Mesenchymal stem cell (in vitro differentiated cells and primary cell): ENCODE measurements around the gene PLEKHG5.

Experiments
- DNase-seq: peaks from one replicate; pipeline ENCODE4 v3.0.0-alpha.2; 2013
- H2AFZ ChIP-seq: one replicate; pipeline ENCODE4 v1.6.1; 2013; ENCODE audit warnings: low read depth, mild to moderate bottlenecking, control low read depth, inconsistent platforms, low read length, moderate library complexity
- H2AK5ac ChIP-seq: 2 replicates; pipeline ENCODE4 v1.6.1; 2013; ENCODE audit warnings: low read length, moderate library complexity, mild to moderate bottlenecking, inconsistent platforms; ENCODE audit not compliant: severe bottlenecking
- H2BK120ac ChIP-seq: one replicate; pipeline ENCODE4 v1.6.1; 2013; ENCODE audit warnings: low read depth, mild to moderate bottlenecking, inconsistent platforms, low read length, moderate library complexity
- H2BK12ac ChIP-seq, 2 experiments: one replicate each; pipeline ENCODE4 v1.6.1; 2013; ENCODE audit warnings: inconsistent platforms in 2 of 2, low read length in 2 of 2, mild to moderate bottlenecking in 2 of 2, moderate library complexity in 2 of 2, control low read depth in 1 of 2
- H2BK15ac ChIP-seq: one replicate; pipeline ENCODE4 v1.6.1; 2013; ENCODE audit warnings: mild to moderate bottlenecking, low read depth, inconsistent platforms; ENCODE audit not compliant: poor library complexity, severe bottlenecking
- H2BK5ac ChIP-seq: 2 replicates; pipeline ENCODE4 v1.6.1; 2013; ENCODE audit warnings: low read depth, mild to moderate bottlenecking, low read length, control low read depth, inconsistent platforms; ENCODE audit not compliant: poor library complexity, severe bottlenecking
- H3K14ac ChIP-seq, 2 experiments: one replicate each; pipeline ENCODE4 v1.6.1; 2013; ENCODE audit warnings: inconsistent platforms in 2 of 2, low read length in 2 of 2, control low read depth in 1 of 2, mild to moderate bottlenecking in 1 of 2, moderate library complexity in 1 of 2
- H3K18ac ChIP-seq, 2 experiments: one replicate each; pipeline ENCODE4 v1.6.1; 2013; ENCODE audit warnings: inconsistent platforms in 2 of 2, low read length in 2 of 2, control low read depth in 1 of 2, low read depth in 1 of 2, mild to moderate bottlenecking in 1 of 2
- H3K23ac ChIP-seq, 2 experiments: one replicate each; pipeline ENCODE4 v1.6.1; 2013; ENCODE audit warnings: inconsistent platforms in 2 of 2, low read length in 2 of 2, mild to moderate bottlenecking in 2 of 2, moderate library complexity in 2 of 2, control low read depth in 1 of 2
- H3K27ac ChIP-seq: 2 replicates; pipeline ENCODE4 v1.5.1; 2013; ENCODE audit warnings: mild to moderate bottlenecking, moderate library complexity, low read length, control low read depth, inconsistent platforms; ENCODE audit not compliant: poor library complexity, severe bottlenecking
- H3K27me3 ChIP-seq, 2 experiments: 2 replicates each; pipeline versions ENCODE4 v1.6.1 to v1.7.0; 2013; ENCODE audit warnings: low read length in 2 of 2, mild to moderate bottlenecking in 2 of 2, moderate library complexity in 2 of 2, control low read depth in 1 of 2, inconsistent platforms in 1 of 2; ENCODE audit not compliant: control insufficient read depth in 1 of 2, insufficient read depth in 1 of 2
- H3K36me3 ChIP-seq, 2 experiments: 2 replicates each; pipeline versions ENCODE4 v1.6.1 to v1.7.0; 2013; ENCODE audit warnings: low read length in 2 of 2, control low read depth in 1 of 2, inconsistent platforms in 1 of 2, low read depth in 1 of 2, mild to moderate bottlenecking in 1 of 2; ENCODE audit not compliant: insufficient read depth in 2 of 2, control insufficient read depth in 1 of 2
- H3K4ac ChIP-seq, 2 experiments: one replicate each; pipeline ENCODE4 v1.6.1; 2013; ENCODE audit warnings: inconsistent platforms in 2 of 2, low read length in 2 of 2, mild to moderate bottlenecking in 2 of 2, moderate library complexity in 2 of 2, control low read depth in 1 of 2, low read depth in 1 of 2
- H3K4me1 ChIP-seq: 2 replicates; pipeline ENCODE4 v1.6.1; 2013; ENCODE audit warnings: low read depth, low read length, control low read depth; ENCODE audit not compliant: control insufficient read depth, insufficient read depth
- H3K4me2 ChIP-seq: 2 replicates; pipeline ENCODE4 v1.6.1; 2013; ENCODE audit warnings: low read length, mild to moderate bottlenecking, inconsistent platforms; ENCODE audit not compliant: poor library complexity, severe bottlenecking
- H3K4me3 ChIP-seq, 2 experiments: 2 replicates each; pipeline versions ENCODE4 v1.5.1 to v1.7.0; 2013; ENCODE audit warnings: low read length in 2 of 2, mild to moderate bottlenecking in 2 of 2, control low read depth in 1 of 2, low read depth in 1 of 2; ENCODE audit not compliant: insufficient read depth in 1 of 2
- H3K79me1 ChIP-seq: replicated peaks from 2 replicates; pipeline ENCODE4 v1.6.1; 2013; ENCODE audit warnings: mild to moderate bottlenecking, control low read depth, low read length, inconsistent platforms; ENCODE audit not compliant: poor library complexity, severe bottlenecking
- H3K9ac ChIP-seq: 2 replicates; pipeline ENCODE4 v1.7.0; 2013; ENCODE audit warnings: mild to moderate bottlenecking, low read length, moderate library complexity
- H3K9me3 ChIP-seq: 2 replicates; pipeline ENCODE4 v1.7.0; 2013; ENCODE audit warnings: mild to moderate bottlenecking, low read length; ENCODE audit not compliant: control insufficient read depth
- H4K8ac ChIP-seq: one replicate; pipeline ENCODE4 v1.6.1; 2013; ENCODE audit warnings: inconsistent platforms, mild to moderate bottlenecking, low read length, moderate library complexity
- H4K91ac ChIP-seq: one replicate; pipeline ENCODE4 v1.6.1; 2013; ENCODE audit warnings: mild to moderate bottlenecking, low read length, inconsistent platforms
- WGBS: methylation state at CpG from one replicate; pipeline ENCODE4 v1.1.7; 2013; ENCODE audit warnings: mixed read lengths; 5-methylcytosine and 5-hydroxymethylcytosine counted together

PLEKHG5 gene

DNA sequence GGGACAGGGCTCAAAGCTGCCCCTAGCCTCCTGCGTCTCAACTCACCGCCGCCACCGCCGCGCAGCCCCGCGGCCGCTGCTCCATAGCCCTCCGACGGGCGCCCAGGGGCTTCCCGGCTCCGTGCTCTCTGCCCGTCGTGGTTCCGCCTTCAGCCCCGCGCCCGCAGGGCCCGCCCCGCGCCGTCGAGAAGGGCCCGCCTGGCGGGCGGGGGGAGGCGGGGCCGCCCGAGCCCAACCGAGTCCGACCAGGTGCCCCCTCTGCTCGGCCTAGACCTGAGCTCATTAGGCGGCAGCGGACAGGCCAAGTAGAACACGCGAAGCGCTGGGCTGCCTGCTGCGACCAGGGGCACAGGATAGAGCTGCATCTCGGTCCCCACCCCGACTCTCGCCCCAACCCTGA, 25.4 kb downstream of the PLEKHG5 start, which contains the start of gene TNFRSF25:
Gene TNFRSF25 (minus strand): TSS at position 151 of the 400 bp plus-strand sequence. CDS start 66 bp downstream, at position 85.
- DNase-seq, result no peak
- Histone ChIP-seq H3K4ac (no peak within 1 kb of the TSS), H3K14ac (no peak within 1 kb of the TSS), H3K27me3 (peaks cover 0 to 19% of the 10 kb centered on the region in 2 experiments), H3K9me3 (no peaks in the 10 kb centered on the region), H3K27ac (no peak within 1 kb of the TSS), H3K9ac (no peak within 1 kb of the TSS), H2BK5ac (no peak within 1 kb of the TSS), H3K4me2 (no peak within 1 kb of the TSS), H2BK15ac (no peak within 1 kb of the TSS), H3K4me3 (no peak within 1 kb of the TSS), H3K79me1 (no peaks in the 10 kb centered on the region), H2BK120ac (no peak within 1 kb of the TSS), H3K18ac (no peak within 1 kb of the TSS), H2BK12ac (no peak within 1 kb of the TSS), H2AFZ (no peak within 1 kb of the TSS), H3K4me1 (peaks cover 2% of the 10 kb centered on the region), H4K8ac (no peak within 1 kb of the TSS), H2AK5ac (no peak within 1 kb of the TSS), H3K36me3 (peaks cover 38 to 89% of the 10 kb centered on the region in 2 experiments), H3K23ac (no peak within 1 kb of the TSS), H4K91ac (no peak within 1 kb of the TSS)
- WGBS, result 21% methylated on average over 43 of the region's 43 CpGs

DNA sequence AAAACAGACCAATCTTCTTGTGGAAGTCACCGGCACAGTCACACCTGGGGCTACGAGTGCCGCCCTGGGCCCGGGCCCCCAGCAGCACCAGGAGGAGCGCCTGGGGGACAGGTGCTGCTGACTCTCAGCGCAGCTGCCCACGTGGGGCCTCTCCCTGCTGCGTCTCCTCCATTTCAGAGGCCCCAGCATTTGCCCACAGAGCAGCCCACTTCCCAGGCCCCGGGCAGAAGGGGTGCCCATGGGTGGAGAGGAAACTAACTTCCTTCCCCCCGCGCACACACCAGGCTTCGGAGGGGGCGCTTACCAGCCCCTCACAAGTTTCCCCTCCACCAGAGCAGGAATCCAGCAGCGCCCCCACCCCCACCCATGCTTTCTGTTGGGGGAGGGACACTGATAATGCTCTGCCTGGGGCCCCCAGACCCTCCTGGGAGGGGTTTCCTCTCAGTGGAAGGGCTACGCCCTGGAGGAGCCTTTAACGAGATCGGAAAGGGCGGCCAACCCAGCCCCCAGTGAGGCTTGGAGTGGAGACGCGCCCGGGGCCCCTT, 25.9 kb downstream of the PLEKHG5 start:
- Histone ChIP-seq H3K36me3 (peaks cover 38 to 89% of the 10 kb centered on the region in 2 experiments), H3K79me1 (no peaks in the 10 kb centered on the region), H3K27ac (no peak overlapping the region), H3K23ac (no peak overlapping the region), H2AK5ac (no peak overlapping the region), H2BK12ac (no peak overlapping the region), H3K4me1 (peaks cover 2% of the 10 kb centered on the region), H3K4me2 (no peak overlapping the region), H3K9me3 (no peaks in the 10 kb centered on the region), H4K8ac (no peak overlapping the region), H2AFZ (no peak overlapping the region), H2BK5ac (no peak overlapping the region), H2BK15ac (no peak overlapping the region), H3K4me3 (no peak overlapping the region), H3K9ac (no peak overlapping the region), H3K27me3 (peaks cover 0 to 24% of the 10 kb centered on the region in 2 experiments), H3K14ac (no peak overlapping the region), H4K91ac (no peak overlapping the region), H3K18ac (no peak overlapping the region), H2BK120ac (no peak overlapping the region), H3K4ac (no peak overlapping the region)
- WGBS, result 73% methylated on average over 17 of the region's 21 CpGs
- no peak for DNase-seq

DNA sequence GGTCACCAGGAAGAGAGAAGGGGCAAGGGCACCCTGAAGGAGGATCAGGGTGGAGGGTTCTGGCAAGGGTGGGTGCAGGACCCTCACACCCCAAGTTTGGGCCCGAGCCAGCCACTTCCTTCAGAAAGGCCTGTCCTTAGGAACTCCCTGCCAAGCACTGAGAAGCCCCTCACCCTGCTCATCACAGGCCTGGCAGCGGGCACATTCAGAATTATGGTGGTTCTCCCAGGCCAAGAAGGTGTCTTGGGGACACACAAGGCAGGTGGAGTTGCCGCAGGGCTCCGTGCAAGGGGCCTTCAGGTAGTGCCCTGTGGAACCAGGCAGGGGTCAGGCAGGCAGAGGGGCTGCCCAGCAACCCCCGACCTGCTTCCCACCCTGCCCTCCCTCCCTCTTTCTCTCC, 26.6 kb downstream of the PLEKHG5 start:
- H2AFZ ChIP-seq, result no peak overlapping the region
- H3K79me1 ChIP-seq, result no peaks in the 10 kb centered on the region
- H3K27ac ChIP-seq, result no peak overlapping the region
- no peak overlapping the region for H3K23ac ChIP-seq
- peaks cover 3% of the 10 kb centered on the region for H3K4me1 ChIP-seq
- no peak for DNase-seq
- H3K9me3 ChIP-seq, result no peaks in the 10 kb centered on the region
- no peak overlapping the region for H4K8ac ChIP-seq
- no peak overlapping the region for H4K91ac ChIP-seq
- H3K9ac ChIP-seq, result no peak overlapping the region
- H2BK5ac ChIP-seq, result no peak overlapping the region
- no peak overlapping the region for H3K14ac ChIP-seq
- H3K36me3 ChIP-seq, result peaks cover 31 to 84% of the 10 kb centered on the region in 2 experiments
- no peak overlapping the region for H3K4me3 ChIP-seq
- H3K18ac ChIP-seq, result no peak overlapping the region
- no peak overlapping the region for H2BK15ac ChIP-seq
- H2BK120ac ChIP-seq, result no peak overlapping the region
- H2AK5ac ChIP-seq, result no peak overlapping the region
- H3K4me2 ChIP-seq, result no peak overlapping the region
- peaks cover 0 to 28% of the 10 kb centered on the region in 2 experiments for H3K27me3 ChIP-seq
- 95% methylated on average over 5 of the region's 5 CpGs for WGBS
- H3K4ac ChIP-seq, result no peak overlapping the region
- no peak overlapping the region for H2BK12ac ChIP-seq

DNA sequence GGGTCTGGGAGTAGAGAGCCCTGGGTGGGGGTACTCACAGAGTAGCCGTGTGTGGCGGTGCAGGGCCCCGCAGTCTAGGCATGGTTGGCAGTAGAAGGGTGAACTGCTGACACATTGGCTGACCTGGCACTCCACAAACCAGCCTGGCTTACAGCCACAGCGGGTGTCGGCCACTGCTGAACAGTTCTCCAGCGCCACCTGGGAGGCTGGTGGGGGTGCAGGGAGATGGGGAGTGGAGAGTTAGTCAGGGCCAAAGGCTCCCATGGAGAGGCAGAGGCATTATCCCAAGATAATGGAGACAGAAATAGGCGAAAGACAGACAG, 27.0 kb downstream of the PLEKHG5 start:
- H2BK15ac ChIP-seq, result no peak overlapping the region
- no peak overlapping the region for H3K14ac ChIP-seq
- H3K36me3 ChIP-seq, result peaks cover 27 to 79% of the 10 kb centered on the region in 2 experiments
- H3K4me1 ChIP-seq, result peaks cover 5% of the 10 kb centered on the region
- H3K4me3 ChIP-seq, result no peak overlapping the region
- no peak overlapping the region for H4K91ac ChIP-seq
- H2AK5ac ChIP-seq, result no peak overlapping the region
- H3K79me1 ChIP-seq, result no peaks in the 10 kb centered on the region
- peaks cover 0 to 32% of the 10 kb centered on the region in 2 experiments for H3K27me3 ChIP-seq
- H3K9ac ChIP-seq, result no peak overlapping the region
- no peaks in the 10 kb centered on the region for H3K9me3 ChIP-seq
- no peak overlapping the region for H4K8ac ChIP-seq
- no peak overlapping the region for H2BK12ac ChIP-seq
- DNase-seq, result no peak
- H2BK120ac ChIP-seq, result no peak overlapping the region
- no peak overlapping the region for H3K27ac ChIP-seq
- H3K18ac ChIP-seq, result no peak overlapping the region
- no peak overlapping the region for H3K23ac ChIP-seq
- WGBS, result 91% methylated on average over 7 of the region's 7 CpGs
- H3K4me2 ChIP-seq, result no peak overlapping the region
- no peak overlapping the region for H2AFZ ChIP-seq
- no peak overlapping the region for H3K4ac ChIP-seq
- no peak overlapping the region for H2BK5ac ChIP-seq
